DOHH2 (cell line): ENCODE data around the gene PAMR1.

Experiments used
- H3F3A ChIP-seq: fragments of 200-600 bp; sonication (generic), shearing (Covaris generic); 2 replicates; pipeline ENCODE4 v1.6.0; 2016; ENCODE audit warnings: antibody characterized with exemption, mild to moderate bottlenecking; ENCODE audit not compliant: control insufficient read depth, insufficient read depth
- H3K27ac ChIP-seq: fragments of 200-600 bp; sonication (generic); 2 replicates; pipeline ENCODE4 v1.5.1; 2014; ENCODE audit warnings: low read depth, mild to moderate bottlenecking, low read length, moderate library complexity
- H3K27me3 ChIP-seq: fragments of 200-600 bp; sonication (generic); 2 replicates; pipeline ENCODE4 v1.6.1; 2014; ENCODE audit warnings: mild to moderate bottlenecking, low read length, mixed read lengths; ENCODE audit not compliant: control insufficient read depth
- H3K36me3 ChIP-seq: fragments of 200-600 bp; sonication (generic); 2 replicates; pipeline ENCODE4 v1.6.1; 2014; ENCODE audit warnings: mild to moderate bottlenecking, low read length, moderate library complexity, mixed read lengths; ENCODE audit not compliant: control insufficient read depth
- H3K4me1 ChIP-seq: fragments of 200-600 bp; sonication (generic); 2 replicates; pipeline ENCODE4 v1.6.1; 2014; ENCODE audit warnings: mild to moderate bottlenecking, low read length, mixed read lengths; ENCODE audit not compliant: control insufficient read depth
- H3K4me2 ChIP-seq: fragments of 200-600 bp; sonication (generic); 2 replicates; pipeline ENCODE4 v1.6.0; 2014; ENCODE audit warnings: mild to moderate bottlenecking, low read length, moderate library complexity
- H3K4me3 ChIP-seq: fragments of 200-600 bp; sonication (generic); 2 replicates; pipeline ENCODE4 v1.5.1; 2014; ENCODE audit warnings: mild to moderate bottlenecking, low read length, mixed read lengths
- H3K79me2 ChIP-seq: fragments of 200-600 bp; sonication (generic); 2 replicates; pipeline ENCODE4 v1.6.1; 2014; ENCODE audit warnings: mild to moderate bottlenecking, low read length, mixed read lengths; ENCODE audit not compliant: control insufficient read depth
- H3K9me2 ChIP-seq: fragments of 200-600 bp; sonication (generic); replicated peaks from 2 replicates; pipeline ENCODE4 v1.6.1; 2014; ENCODE audit warnings: mild to moderate bottlenecking, low read length, mixed read lengths; ENCODE audit not compliant: control insufficient read depth
- H3K9me3 ChIP-seq: fragments of 200-600 bp; sonication (generic); 2 replicates; pipeline ENCODE4 v1.6.1; 2014; ENCODE audit warnings: antibody characterized with exemption, low read length, mixed read lengths; ENCODE audit not compliant: control insufficient read depth, insufficient read depth
- H4K20me1 ChIP-seq: fragments of 200-600 bp; sonication (generic); 2 replicates; pipeline ENCODE4 v1.6.0; 2014; ENCODE audit warnings: low read depth, mild to moderate bottlenecking, antibody characterized with exemption, low read length, moderate library complexity; ENCODE audit not compliant: control insufficient read depth, insufficient read depth
- CTCF ChIP-seq: fragments of 200-600 bp; sonication (generic); IDR thresholded peaks from one replicate; pipeline ENCODE4 v1.5.1; 2014; ENCODE audit warnings: antibody characterized with exemption, mild to moderate bottlenecking, low read depth, low read length; ENCODE audit not compliant: poor library complexity, severe bottlenecking
- EZH2phosphoT487 ChIP-seq: fragments of 200-600 bp; sonication (generic); IDR thresholded peaks from 2 replicates; pipeline ENCODE4 v1.6.1; 2017; ENCODE audit warnings: borderline replicate concordance, mild to moderate bottlenecking, antibody characterized with exemption, low read length, moderate library complexity, mixed read lengths

The PAMR1 gene

GRCh38 chr11:35529971-35530495 lies 4.6 kb upstream of the PAMR1 start:
- Histone ChIP-seq H3K4me2 (no peak overlapping the region), H3K27me3 (no peaks in the 10 kb centered on the region), H3K79me2 (no peaks in the 10 kb centered on the region), H3K4me1 (no peaks in the 10 kb centered on the region), H3K4me3 (no peak overlapping the region), H3K9me3 (no peaks in the 10 kb centered on the region), H3K27ac (no peak overlapping the region), H3F3A (no peaks in the 10 kb centered on the region), H3K9me2 (no peaks in the 10 kb centered on the region), H4K20me1 (no peaks in the 10 kb centered on the region), H3K36me3 (no peaks in the 10 kb centered on the region)
- TF ChIP-seq EZH2phosphoT487 (no peak), CTCF (no peak)

DNA sequence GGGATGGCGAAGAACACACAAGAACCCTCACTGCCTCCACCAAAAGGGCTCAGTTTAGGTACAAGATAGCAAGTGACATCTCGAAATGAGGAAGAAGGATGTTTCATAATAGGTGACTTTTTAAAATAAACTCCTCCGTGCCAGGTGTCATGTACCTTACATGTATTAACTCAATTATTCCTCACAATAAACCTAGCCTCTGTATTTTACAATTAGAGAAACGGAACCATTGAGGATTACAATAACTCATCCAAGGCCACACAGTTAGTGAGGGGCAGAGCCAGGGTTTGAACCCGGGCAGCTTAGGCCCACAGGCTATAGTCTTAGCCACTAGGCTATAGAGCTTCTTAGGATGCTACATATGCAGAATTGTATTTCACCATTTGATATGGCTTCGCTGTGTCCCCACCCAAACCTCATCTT lies 965 bp upstream of the PAMR1 start:
- Histone ChIP-seq H3K79me2 (no peaks in the 10 kb centered on the region), H3K4me3 (no peak overlapping the region), H3K27ac (no peak overlapping the region), H3K9me3 (no peaks in the 10 kb centered on the region), H4K20me1 (no peaks in the 10 kb centered on the region), H3K9me2 (no peaks in the 10 kb centered on the region), H3F3A (no peaks in the 10 kb centered on the region), H3K4me1 (no peaks in the 10 kb centered on the region), H3K27me3 (no peaks in the 10 kb centered on the region), H3K4me2 (no peak overlapping the region), H3K36me3 (no peaks in the 10 kb centered on the region)
- TF ChIP-seq CTCF: no peak
- TF ChIP-seq EZH2phosphoT487: no peak

GRCh38 chr11:35524780-35525179 lies 636 bp downstream of the PAMR1 start:
- Histone ChIP-seq H4K20me1 (no peaks in the 10 kb centered on the region), H3K79me2 (no peaks in the 10 kb centered on the region), H3K9me2 (no peaks in the 10 kb centered on the region), H3K36me3 (no peaks in the 10 kb centered on the region), H3K4me1 (no peaks in the 10 kb centered on the region), H3K27ac (no peak overlapping the region), H3K9me3 (no peaks in the 10 kb centered on the region), H3K27me3 (no peaks in the 10 kb centered on the region), H3F3A (no peaks in the 10 kb centered on the region), H3K4me3 (no peak overlapping the region), H3K4me2 (no peak overlapping the region)
- TF ChIP-seq EZH2phosphoT487 (no peak), CTCF (no peak)

GRCh38 chr11:35523861-35524260 lies 1.6 kb downstream of the PAMR1 start:
- H3K4me3 ChIP-seq: no peak overlapping the region
- H3F3A ChIP-seq: no peaks in the 10 kb centered on the region
- H3K27ac ChIP-seq: no peak overlapping the region
- no peaks in the 10 kb centered on the region for H4K20me1 ChIP-seq
- no peaks in the 10 kb centered on the region for H3K27me3 ChIP-seq
- H3K4me2 ChIP-seq: no peak overlapping the region
- no peaks in the 10 kb centered on the region for H3K79me2 ChIP-seq
- TF ChIP-seq CTCF: no peak
- no peak for TF ChIP-seq EZH2phosphoT487
- no peaks in the 10 kb centered on the region for H3K36me3 ChIP-seq
- H3K9me3 ChIP-seq: no peaks in the 10 kb centered on the region
- H3K9me2 ChIP-seq: no peaks in the 10 kb centered on the region
- no peaks in the 10 kb centered on the region for H3K4me1 ChIP-seq
